ENCODE measurements around the gene LSAMP. TPM values are rescaled to one million over a fixed set of nuclear protein-coding genes. Genes with fewer than 3 reads are reported as not detected.

LSAMP gene
- total and polyA plus RNA-seq, 2 of the 8 experiments (the other 6 are each of a cell fraction or from before 2014, with no cell fraction given), result 1.8 to 5.7 TPM

DNA sequence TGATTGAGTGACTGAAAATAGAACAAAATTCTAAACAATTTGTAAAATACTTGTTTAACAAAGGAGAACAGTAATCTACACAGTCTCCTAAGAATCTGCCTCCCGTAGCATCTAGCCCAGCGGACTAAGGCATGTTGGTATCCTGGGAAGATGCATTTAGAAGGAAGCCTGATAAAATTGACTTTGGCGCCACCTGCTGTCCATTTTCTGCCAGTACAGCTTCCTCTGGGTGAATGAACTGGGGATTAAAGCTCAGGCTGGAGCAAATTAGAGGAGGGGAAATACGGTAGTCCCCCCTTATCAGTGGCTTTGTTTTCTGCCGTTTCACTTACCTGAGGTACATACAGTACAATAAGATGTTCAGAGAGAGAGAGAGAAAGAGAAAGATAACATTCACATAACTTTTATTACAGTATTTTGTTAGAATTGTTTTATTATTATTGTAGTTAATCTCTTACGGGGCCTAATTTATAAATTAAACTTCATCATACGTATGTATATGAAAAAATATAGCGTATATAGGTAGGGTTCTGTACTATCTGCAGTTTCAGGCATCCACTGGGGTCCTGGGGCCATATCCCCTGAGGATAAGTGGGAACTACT, 630.4 kb downstream of the LSAMP start:
- Histone ChIP-seq H2BK12ac (ENCODE audit: low read depth, low read length) (no peak overlapping the region), H3K9me3 (ENCODE audit: insufficient read depth in 2 of 2, low read depth in 1 of 2, low read length in 1 of 2) (no peaks in the 10 kb centered on the region), H3K18ac (ENCODE audit: extremely low read depth, low read length) (no peak overlapping the region), H3K27me3 (replicated peaks in 1 of 4; ENCODE audit: control insufficient read depth in 3 of 4, extremely low read depth in 1 of 4, insufficient read depth in 3 of 4, low read length in 3 of 4) (no peaks in the 10 kb centered on the region), H3K4me1 (replicated peaks in 1 of 4; ENCODE audit: control insufficient read depth in 3 of 4, insufficient read depth in 4 of 4, low read length in 3 of 4) (peaks cover 0 to 5% (median 0%) of the 10 kb centered on the region in 4 experiments; a peak in 1 of 7 replicates), H3K4me2 (ENCODE audit: insufficient read depth in 1 of 2, low read depth in 2 of 2, low read length in 2 of 2) (no peak overlapping the region), H3K23me2 (ENCODE audit: low read depth, low read length) (no peaks in the 10 kb centered on the region), H3K79me2 (ENCODE audit: control insufficient read depth in 1 of 2, insufficient read depth in 2 of 2, low read length in 2 of 2) (no peaks in the 10 kb centered on the region), H3K9ac (replicated peaks in 1 of 4; ENCODE audit: extremely low read depth in 1 of 4, low read depth in 3 of 4, low read length in 3 of 4) (no peak overlapping the region), H3K56ac (replicated peaks; ENCODE audit: insufficient read length, low read depth, low read length) (no peak overlapping the region), H4K5ac (ENCODE audit: insufficient read length, low read depth, low read length) (no peak overlapping the region), H2AFZ (ENCODE audit: low read length) (no peak overlapping the region), H4K8ac (ENCODE audit: extremely low read depth, insufficient read depth, low read length) (no peak overlapping the region), H3K14ac (ENCODE audit: insufficient read length) (no peak overlapping the region), H3K79me1 (ENCODE audit: low read depth, low read length) (no peaks in the 10 kb centered on the region), H4K91ac (replicated peaks; ENCODE audit: insufficient read length, low read length) (no peak overlapping the region), H2BK5ac (ENCODE audit: low read depth, low read length) (no peak overlapping the region), H2BK15ac (ENCODE audit: low read length) (no peak overlapping the region), H3K4ac (replicated peaks; ENCODE audit: insufficient read length, low read depth, low read length) (no peak overlapping the region), H3K23ac (ENCODE audit: insufficient read length) (no peak overlapping the region), H2BK20ac (ENCODE audit: low read length) (no peak overlapping the region), H3K27ac (ENCODE audit: low read depth, low read length) (no peak overlapping the region), H3K36me3 (ENCODE audit: control insufficient read depth in 2 of 4, insufficient read depth in 4 of 4, low read length in 3 of 4) (no peaks in the 10 kb centered on the region; a peak in 1 of 8 replicates), H3K4me3 (ENCODE audit: extremely low read depth in 1 of 4, insufficient read depth in 2 of 4, low read depth in 3 of 4, low read length in 4 of 4) (no peak overlapping the region), H2BK120ac (replicated peaks; ENCODE audit: low read depth, low read length) (no peak overlapping the region), H2AK5ac (ENCODE audit: low read depth, low read length) (no peak overlapping the region), H4K20me1 (replicated peaks in 1 of 2; ENCODE audit: control insufficient read depth in 1 of 2, insufficient read depth in 2 of 2, low read length in 2 of 2) (no peaks in the 10 kb centered on the region)
- peak; percentile 92 for FAIRE-seq
- CTCF ChIA-PET (ENCODE audit: partially characterized antibody), result interaction anchor here (0.6 to 3.0 kb wide), 16 partner anchors 9 to 723 kb away, joined by 3 to 26 read pairs (median 3); no protein-coding TSS in a partner anchor
- POLR2A ChIA-PET (ENCODE audit: partially characterized antibody), result interaction anchor here (0.7 kb wide), 1 partner anchor 416 kb away, joined by 3 read pairs; no protein-coding TSS in a partner anchor
- peak; percentile 50 to 91 for DNase-seq (ENCODE audit: low read depth in 1 of 2, low spot score in 2 of 2)
- 51% methylated on average over 8 of the region's 8 CpGs; no CpG with 5 or more reads in 1 of the 2 experiments for WGBS, 2 experiments (ENCODE audit: extremely low coverage in 1 of 2, insufficient coverage in 1 of 2, insufficient read length in 1 of 2, insufficient replicate concordance in 2 of 2, low coverage in 1 of 2, low lambda C conversion rate in 2 of 2, missing lambda C conversion rate in 1 of 2)
- no peak for TF ChIP-seq ZNF274 (IDR thresholded peaks at IDR 0.05; ENCODE audit: borderline replicate concordance, extremely low read depth, low read length)
- TF ChIP-seq RAD21 (IDR thresholded peaks at IDR 0.05 in 1 of 2, conservative IDR thresholded peaks at IDR 0.05 in 1 of 2; ENCODE audit: low read depth in 2 of 2, low read length in 2 of 2), result peak; percentile 89 to 94
- TF ChIP-seq TEAD4 (IDR thresholded peaks at IDR 0.05; ENCODE audit: low read depth, low read length), result 0 out of 2 replicates have a peak, but pooled peaks have one; percentile 9

Measured in H1 (cell line).